Memory B cell (primary cell): Measurements from ENCODE around the gene PIM2.

Experiments used
- ATAC-seq: fragments of 150-1000 bp; cut with Tn5 transposase; 2 replicates; pipeline ENCODE4 v1.10.0; 2021; ENCODE audit warnings: low read depth, mild to moderate bottlenecking, moderate library complexity
- DNase-seq, 2 donors: peaks; one replicate each; pipeline ENCODE4 v3.0.0; 2022; ENCODE audit warnings: low spot score in 2 of 2
- H3K27ac Mint-ChIP-seq: one replicate; pipeline ENCODE4 v1.8.0; 2022; ENCODE audit warnings: mild to moderate bottlenecking, moderate library complexity, mixed read lengths
- H3K27me3 Mint-ChIP-seq: one replicate; pipeline ENCODE4 v1.8.0; 2022; ENCODE audit warnings: mixed read lengths
- H3K36me3 Mint-ChIP-seq: one replicate; pipeline ENCODE4 v1.8.0; 2022; ENCODE audit warnings: mild to moderate bottlenecking, mixed read lengths
- H3K4me1 Mint-ChIP-seq: one replicate; pipeline ENCODE4 v1.8.0; 2022; ENCODE audit warnings: mixed read lengths
- H3K4me3 Mint-ChIP-seq: one replicate; pipeline ENCODE4 v1.8.0; 2022; ENCODE audit warnings: mild to moderate bottlenecking, moderate library complexity, mixed read lengths
- H3K9me3 Mint-ChIP-seq: one replicate; pipeline ENCODE4 v1.8.0; 2022; ENCODE audit warnings: mixed read lengths

The PIM2 gene

DNA sequence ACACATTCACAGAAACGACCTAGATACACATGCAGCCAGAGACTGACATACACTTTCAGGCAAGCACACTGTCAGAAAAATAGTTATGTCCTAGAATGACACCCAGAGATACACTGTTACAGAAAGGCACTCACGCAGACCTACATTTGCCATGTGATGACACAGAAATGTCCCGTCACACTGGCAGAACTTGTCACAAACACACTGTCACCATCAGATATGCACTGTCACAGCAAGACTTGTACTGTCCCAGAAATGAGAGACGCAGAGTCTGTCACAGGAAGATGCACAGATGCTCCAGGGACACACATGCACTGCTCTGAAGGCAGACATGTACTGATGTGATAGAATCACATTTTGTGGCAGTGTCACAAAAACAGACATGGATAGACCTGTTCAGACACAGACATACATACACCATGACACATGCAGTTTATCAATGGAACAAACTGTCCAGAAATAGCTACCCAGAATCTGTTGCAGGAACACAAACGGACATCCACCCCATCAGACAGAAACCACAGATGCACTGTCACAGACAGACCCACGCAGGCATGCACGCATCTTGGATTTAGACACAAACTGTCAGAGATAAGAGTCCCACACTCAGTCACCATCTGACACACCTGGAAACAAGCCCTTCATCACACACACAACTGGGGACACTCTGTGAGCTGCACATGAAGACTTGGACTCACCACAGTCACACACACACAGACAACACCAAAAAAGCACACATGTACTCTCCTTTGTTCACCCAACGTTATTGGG, 1.3 kb upstream of the PIM2 start:
- peak overlapping the region; percentile 87 for H3K4me3 Mint-ChIP-seq
- H3K27ac Mint-ChIP-seq: peak overlapping the region; percentile 95
- peaks cover 23% of the 10 kb centered on the region for H3K36me3 Mint-ChIP-seq
- no peaks in the 10 kb centered on the region for H3K27me3 Mint-ChIP-seq
- ATAC-seq (no peak), DNase-seq (no peak)
- no peaks in the 10 kb centered on the region for H3K9me3 Mint-ChIP-seq
- peaks cover 24% of the 10 kb centered on the region for H3K4me1 Mint-ChIP-seq

DNA sequence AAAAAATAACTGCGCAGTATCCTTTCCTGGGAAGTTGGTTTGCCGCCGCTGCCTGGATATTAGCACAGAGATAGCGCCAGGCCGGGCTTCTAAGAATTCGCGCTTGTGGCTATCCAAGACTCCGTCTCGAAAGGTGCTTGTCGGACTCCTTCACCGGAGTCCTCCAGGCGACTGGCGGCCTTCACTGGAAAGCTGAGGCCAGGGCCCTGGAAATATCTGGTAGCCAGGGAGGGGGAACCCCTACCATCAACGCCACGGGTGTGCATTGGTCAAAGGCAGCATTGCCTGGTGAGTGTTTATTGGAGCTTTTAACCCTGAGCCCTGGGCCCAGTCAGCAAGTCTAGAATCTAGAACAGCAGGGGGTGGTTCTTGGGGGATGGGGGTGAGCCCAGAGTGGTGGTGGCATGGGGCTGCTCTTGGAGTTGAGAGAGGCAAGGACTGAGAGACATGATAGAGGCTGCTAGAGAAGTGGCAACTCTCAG, 577 bp upstream of the PIM2 start:
- Mint-ChIP-seq H3K9me3 (no peaks in the 10 kb centered on the region), H3K27ac (peak overlapping the region; percentile 95), H3K36me3 (peaks cover 22% of the 10 kb centered on the region), H3K4me3 (peak overlapping the region; percentile 87), H3K4me1 (peaks cover 22% of the 10 kb centered on the region), H3K27me3 (no peaks in the 10 kb centered on the region)
- DNase-seq (no peak), ATAC-seq (peak; percentile 30)

DNA sequence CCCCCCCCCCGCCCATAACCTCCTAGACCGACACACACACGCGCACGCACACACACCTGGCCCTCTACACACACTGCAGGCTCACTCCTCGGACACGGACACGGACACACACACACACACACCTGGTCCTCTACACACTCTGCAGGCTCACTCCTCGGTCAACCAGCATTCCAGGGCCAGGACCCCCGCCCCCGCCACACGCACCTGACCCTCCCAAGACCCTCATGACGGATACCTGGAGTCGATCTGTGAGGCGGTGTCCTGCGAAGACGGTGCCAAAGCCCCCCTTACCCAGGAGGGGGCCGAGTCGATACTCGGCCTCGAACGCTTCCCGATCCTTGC, 552 bp downstream of the PIM2 start:
- peaks cover 21% of the 10 kb centered on the region for H3K4me1 Mint-ChIP-seq
- no peak for ATAC-seq
- H3K27ac Mint-ChIP-seq: peak overlapping the region; percentile 95
- no peaks in the 10 kb centered on the region for H3K27me3 Mint-ChIP-seq
- H3K4me3 Mint-ChIP-seq: peak overlapping the region; percentile 87
- no peaks in the 10 kb centered on the region for H3K9me3 Mint-ChIP-seq
- H3K36me3 Mint-ChIP-seq: peaks cover 22% of the 10 kb centered on the region
- no peak for DNase-seq

DNA sequence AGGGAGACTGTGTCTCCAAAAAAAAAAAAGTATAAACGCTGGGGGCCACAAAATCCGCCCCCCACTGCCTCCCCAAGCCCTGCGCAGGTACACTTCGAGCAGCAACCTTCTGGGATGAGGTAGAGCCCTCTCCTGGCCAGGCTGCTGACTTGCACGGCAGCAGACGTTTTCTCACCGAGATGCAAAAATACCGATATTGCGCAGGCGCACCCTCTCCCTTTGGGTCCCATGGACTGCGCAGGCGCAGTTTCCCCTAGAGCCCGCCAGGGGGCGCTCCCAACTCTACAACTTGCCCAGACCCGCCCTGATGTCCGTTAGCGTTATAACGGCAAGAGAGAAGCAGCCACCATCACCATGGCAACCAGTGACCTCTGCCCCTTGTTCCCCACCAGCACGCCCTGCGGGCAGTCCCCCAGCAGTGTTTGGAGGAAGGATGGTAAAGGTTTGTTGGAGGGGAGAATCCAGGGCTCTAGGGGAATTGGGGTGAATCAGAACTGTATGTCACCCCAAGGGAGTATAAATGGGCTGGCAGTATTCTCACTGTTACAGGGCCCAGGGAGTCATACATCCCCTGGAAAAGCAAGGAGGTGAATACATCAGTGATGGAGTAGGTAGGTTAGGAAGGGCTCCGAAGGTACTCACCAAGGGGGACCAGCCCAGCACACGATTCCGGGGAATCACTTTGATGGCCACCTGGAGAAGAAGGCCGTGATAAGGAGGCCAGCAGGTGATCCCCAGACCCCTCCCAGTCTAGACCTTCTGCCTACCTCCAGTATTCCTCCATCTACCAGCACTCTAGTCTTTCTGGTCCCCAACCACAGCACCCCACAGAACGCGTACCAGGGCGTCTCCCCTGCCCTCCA, 1.5 kb downstream of the PIM2 start:
- DNase-seq (peak; percentile 84 to 85), ATAC-seq (peak; percentile 50)
- Mint-ChIP-seq H3K27ac (peak overlapping the region; percentile 95), H3K36me3 (peaks cover 21% of the 10 kb centered on the region), H3K27me3 (no peaks in the 10 kb centered on the region), H3K4me3 (peak overlapping the region; percentile 87), H3K9me3 (no peaks in the 10 kb centered on the region), H3K4me1 (peaks cover 23% of the 10 kb centered on the region)

DNA sequence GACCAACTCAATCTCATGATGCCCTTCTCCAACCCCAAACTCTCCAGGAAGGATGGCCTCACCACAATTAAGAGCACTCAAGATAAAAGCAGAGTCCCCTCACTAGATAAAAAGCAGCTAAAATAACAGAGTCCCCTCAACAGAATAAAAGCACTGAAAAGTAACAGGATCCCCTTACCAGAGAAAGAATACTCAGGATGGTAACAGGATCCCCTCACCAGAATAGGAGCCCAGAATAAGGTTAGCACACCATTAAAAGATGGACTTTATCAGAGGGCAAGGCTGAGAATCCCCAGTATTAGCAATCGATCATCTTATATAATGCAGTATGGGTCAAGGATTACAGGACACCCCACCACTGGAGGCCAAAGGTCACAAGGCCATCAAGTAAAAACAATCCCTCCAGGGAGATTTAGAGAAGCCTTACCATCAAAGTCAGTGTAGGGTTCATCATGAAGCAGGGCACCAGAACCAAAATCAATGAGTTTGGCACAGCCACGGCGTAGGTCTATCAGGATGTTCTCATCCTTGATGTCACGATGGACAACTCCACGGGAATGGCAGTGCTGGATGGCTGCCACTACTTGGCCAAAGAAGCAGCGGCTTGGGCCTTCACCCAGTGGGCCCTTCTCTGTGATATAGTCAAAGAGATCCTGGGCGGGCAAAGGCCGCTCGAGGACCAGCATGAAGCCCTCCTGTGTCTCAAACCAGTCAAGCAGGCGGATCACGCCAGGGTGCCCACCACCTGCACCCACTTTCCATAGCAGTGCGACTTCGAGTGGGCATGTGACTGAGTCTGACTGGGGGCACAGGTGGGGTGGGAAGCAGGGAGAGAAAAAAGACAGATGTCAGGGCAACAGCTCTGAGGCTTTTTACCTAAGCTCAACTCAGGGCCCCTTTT, 4.0 kb downstream of the PIM2 start:
- Mint-ChIP-seq H3K27me3 (no peaks in the 10 kb centered on the region), H3K4me1 (peaks cover 31% of the 10 kb centered on the region), H3K27ac (peak overlapping the region; percentile 99), H3K4me3 (peak overlapping the region; percentile 87), H3K9me3 (no peaks in the 10 kb centered on the region), H3K36me3 (peaks cover 21% of the 10 kb centered on the region)
- no peak for ATAC-seq
- DNase-seq: no peak

DNA sequence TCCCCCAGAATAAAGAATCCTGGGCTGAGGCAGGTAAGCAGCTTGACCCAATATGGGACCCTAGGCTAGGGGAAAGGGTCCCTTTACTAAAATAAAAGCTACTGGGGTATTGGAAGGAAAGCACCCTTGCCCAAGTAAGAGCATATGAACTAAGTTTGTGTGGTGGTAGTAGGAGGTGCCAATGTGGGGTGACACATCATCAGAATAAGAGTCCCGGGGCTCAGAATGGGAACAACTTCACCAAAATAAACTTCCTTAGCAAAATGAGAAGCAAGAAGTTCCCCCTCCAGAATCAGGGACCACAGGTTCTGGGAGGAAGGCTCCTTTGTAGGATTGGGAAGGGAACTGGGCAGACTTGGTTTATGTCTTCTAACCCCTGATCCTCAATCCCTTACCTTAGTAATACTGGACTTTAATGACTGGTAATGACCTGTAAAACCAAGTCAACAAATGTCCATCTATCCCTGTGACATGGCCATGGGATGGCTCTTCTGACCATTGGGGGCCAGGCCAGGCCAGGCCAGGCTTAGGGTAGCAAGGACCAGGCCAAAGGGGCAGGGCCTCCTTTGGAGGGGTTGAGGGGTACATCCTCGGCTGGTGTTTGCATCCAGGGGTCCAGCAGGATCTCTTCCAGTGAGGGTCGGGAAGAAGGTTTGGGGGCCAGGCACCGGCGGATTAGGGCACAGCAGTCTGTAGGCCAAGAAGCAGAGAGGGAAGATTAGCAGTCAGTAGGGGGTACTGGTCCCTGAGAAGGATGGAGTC, 5.0 kb downstream of the PIM2 start:
- H3K4me1 Mint-ChIP-seq: peaks cover 28% of the 10 kb centered on the region
- H3K4me3 Mint-ChIP-seq: peak overlapping the region; percentile 87
- peaks cover 21% of the 10 kb centered on the region for H3K36me3 Mint-ChIP-seq
- no peaks in the 10 kb centered on the region for H3K27me3 Mint-ChIP-seq
- H3K9me3 Mint-ChIP-seq: no peaks in the 10 kb centered on the region
- ATAC-seq (no peak), DNase-seq (no peak)
- peak overlapping the region; percentile 99 for H3K27ac Mint-ChIP-seq

DNA sequence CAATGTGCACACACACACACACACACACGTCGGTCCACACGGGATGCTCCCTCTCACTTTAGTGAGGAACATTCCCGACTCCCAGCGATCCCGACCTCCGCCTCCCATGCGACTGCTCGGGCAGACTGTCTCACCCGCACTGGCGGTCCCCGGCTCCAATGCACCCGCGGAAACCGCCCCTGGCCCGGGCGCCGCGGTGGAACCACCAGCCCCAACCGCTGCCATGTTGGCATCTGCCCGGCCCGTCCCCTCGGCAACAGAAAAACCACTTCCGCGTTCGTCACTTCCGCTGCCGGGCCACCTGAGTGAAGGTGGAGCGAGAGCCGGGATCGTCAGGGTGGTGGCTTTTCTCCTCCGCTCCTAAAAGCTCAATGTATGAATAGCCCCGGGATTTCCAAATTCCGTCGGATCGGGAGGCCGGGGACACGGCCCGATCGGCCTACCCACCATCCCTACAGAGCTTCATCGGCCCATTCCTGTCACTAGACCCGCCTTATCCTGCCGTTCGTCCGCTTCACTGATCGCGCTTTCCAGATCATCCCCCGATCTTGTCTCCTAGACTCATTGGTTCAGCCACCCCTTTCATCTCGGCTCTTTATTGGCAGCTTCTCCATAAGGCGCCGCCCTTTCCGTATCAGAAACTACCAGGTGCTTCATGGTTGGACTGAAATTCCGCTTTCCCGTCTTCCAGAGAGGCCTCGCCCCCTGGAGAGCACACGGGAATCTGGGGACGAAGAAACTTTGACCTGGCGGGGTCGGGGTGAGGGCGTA, 7.2 kb downstream of the PIM2 start, which contains the start of gene SLC35A2:
TSS of gene SLC35A2 (minus strand) at position 235 of the 771 bp plus-strand sequence. CDS start at position 225, 10 bp downstream.
- Mint-ChIP-seq H3K9me3 (no peaks in the 10 kb centered on the region), H3K36me3 (peaks cover 7% of the 10 kb centered on the region), H3K27me3 (no peaks in the 10 kb centered on the region), H3K4me1 (peaks cover 25% of the 10 kb centered on the region), H3K27ac (peak within 1 kb of the TSS; percentile 99), H3K4me3 (peak within 1 kb of the TSS; percentile 94)
- ATAC-seq (peak; percentile 71), DNase-seq (peak; percentile 83)

DNA sequence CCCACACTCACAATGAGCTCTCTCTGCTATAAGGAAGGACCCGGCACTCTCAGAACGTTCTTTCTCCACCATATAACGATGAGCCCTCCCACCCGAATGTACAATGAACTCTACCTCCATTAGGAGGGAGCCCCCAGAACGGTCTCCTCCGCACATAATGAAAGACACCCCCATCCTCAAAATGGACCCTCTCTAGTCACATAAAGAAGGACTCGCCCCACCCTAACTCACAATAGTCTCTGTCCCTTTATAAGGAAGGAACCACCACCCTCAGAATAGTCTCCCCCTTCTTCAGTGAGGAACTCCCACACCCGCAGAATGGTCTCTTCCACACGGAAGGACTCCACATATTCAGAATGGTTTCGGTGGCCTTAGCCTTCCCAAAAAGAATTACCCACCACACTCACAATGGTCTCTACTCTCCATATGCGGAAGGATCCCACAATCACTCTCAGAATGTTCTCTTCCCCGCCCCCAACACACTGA, 7.9 kb downstream of the PIM2 start:
- Mint-ChIP-seq H3K36me3 (peaks cover 7% of the 10 kb centered on the region), H3K27me3 (no peaks in the 10 kb centered on the region)
- peak; percentile 14 for ATAC-seq

DNA sequence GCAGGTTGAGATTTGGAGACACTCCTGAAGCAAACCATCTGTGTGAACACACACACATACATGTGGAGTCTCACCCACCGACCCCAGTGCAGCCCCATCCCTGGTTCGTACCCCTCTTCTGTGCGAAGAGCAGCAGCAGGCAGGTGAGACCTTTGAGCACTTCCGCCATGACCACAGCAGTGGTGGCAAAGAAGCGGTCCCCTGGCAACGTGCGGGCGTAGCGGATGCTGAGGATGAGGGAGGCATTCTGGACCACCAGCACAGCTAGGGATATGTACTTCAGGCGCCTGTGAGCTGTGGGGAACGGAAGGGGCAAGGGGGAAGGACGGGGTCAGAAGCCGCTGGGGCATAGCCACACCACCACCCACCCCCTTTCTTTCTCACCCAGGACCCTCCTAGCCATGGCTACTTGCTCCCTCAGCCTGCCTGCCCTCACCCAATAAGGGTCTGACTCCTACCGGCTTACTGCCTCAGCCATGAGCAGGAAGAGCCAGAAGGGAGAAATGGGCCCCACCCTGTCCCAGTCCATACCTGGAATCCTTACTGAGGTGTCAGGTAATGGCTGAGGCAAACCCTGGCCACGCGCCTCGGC, 9.0 kb downstream of the PIM2 start:
- H3K27ac Mint-ChIP-seq: peak overlapping the region; percentile 99
- ATAC-seq (no peak), DNase-seq (no peak)
- no peaks in the 10 kb centered on the region for H3K27me3 Mint-ChIP-seq
- H3K36me3 Mint-ChIP-seq: peaks cover 7% of the 10 kb centered on the region
- no peaks in the 10 kb centered on the region for H3K9me3 Mint-ChIP-seq
- no peak overlapping the region for H3K4me3 Mint-ChIP-seq
- H3K4me1 Mint-ChIP-seq: peaks cover 23% of the 10 kb centered on the region

More for the DNA sequence above, 7.9 kb downstream of the PIM2 start:
- DNase-seq: no peak
- Mint-ChIP-seq H3K27ac (peak overlapping the region; percentile 99), H3K9me3 (no peaks in the 10 kb centered on the region), H3K4me3 (peak overlapping the region; percentile 94), H3K4me1 (peaks cover 25% of the 10 kb centered on the region)

DNA sequence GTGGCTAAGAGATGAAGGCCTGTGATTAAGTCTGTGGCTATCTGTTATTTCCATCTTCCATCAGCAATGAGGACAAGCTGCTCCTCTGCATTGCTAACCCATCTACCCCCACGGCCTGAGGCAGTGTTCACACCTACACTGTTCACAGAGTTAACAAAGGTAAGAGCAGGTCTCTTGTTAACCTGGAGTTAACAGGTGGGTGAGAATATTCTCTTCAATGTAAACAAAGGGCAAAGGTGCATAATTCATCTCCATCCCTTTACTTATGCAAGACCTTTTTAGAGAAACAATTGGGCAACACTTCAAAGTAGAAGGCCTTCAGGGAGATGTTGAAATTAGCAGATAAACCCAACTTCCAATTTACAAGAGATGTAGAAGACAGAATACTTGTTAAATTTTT, 10.2 kb downstream of the PIM2 start:
- Mint-ChIP-seq H3K9me3 (no peaks in the 10 kb centered on the region), H3K27ac (peak overlapping the region; percentile 73), H3K4me3 (no peak overlapping the region), H3K27me3 (no peaks in the 10 kb centered on the region), H3K36me3 (peaks cover 2% of the 10 kb centered on the region), H3K4me1 (peaks cover 20% of the 10 kb centered on the region)
- DNase-seq: no peak
- no peak for ATAC-seq

DNA sequence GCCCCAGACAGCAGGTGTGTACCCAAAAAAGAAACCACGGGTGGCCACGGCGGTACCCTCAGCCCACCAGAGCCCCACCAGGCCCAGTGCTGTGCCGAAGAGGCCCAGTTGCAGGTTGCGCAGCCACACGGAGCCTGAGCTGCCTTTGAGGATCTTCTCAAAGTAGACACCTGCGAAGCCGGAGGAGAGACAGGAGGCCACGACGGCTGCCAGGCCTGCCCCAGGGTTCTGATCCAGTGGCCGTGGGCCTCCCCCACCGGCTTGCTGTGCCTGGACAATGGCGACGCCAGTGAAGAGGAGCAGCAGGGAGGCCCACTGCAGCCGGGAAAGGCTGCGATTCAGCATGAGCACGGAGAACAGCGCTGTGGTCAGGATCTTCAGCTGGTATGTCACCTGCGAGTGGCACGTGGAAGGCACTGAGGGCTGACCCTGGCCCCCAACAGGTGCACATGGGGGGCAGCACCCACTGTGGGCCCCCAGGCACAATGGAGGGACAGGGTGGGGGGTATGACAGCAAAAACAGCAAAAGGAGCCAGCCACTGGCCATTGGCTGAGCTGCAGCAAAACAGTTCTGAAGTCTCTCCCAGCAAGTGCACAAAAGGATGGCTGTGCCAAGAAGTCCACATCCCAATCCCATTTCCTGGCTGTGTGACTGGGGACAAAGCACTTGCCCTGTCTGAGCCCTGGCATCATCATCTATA, 13.6 kb downstream of the PIM2 start:
- no peak for ATAC-seq
- no peaks in the 10 kb centered on the region for H3K9me3 Mint-ChIP-seq
- peaks cover 2% of the 10 kb centered on the region for H3K4me1 Mint-ChIP-seq
- peaks cover 5% of the 10 kb centered on the region for H3K36me3 Mint-ChIP-seq
- H3K27me3 Mint-ChIP-seq: no peaks in the 10 kb centered on the region
- no peak overlapping the region for H3K4me3 Mint-ChIP-seq
- H3K27ac Mint-ChIP-seq: no peak overlapping the region
- DNase-seq: no peak

DNA sequence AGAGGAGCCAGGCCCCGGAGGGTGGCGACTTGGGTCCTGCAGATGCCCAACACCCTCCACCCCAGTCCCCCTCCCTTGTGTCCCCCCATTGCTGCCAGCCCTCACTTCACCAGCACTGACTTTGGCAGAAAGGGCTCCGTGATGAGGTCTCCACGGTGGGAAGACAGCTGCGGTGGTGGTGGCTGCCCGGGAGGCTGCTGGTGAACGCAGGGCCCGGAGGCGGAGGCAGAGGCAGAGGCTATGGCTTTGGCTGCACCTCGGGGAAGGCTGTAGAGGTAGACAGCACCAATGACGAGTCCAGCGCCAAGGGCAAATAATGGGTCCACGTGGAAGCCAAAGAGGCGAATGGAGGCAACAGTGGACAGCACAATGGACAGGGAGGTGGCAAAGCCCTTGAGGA, 14.2 kb downstream of the PIM2 start:
- Mint-ChIP-seq H3K4me3 (no peak overlapping the region), H3K27me3 (no peaks in the 10 kb centered on the region), H3K36me3 (peaks cover 5% of the 10 kb centered on the region), H3K4me1 (peaks cover 2% of the 10 kb centered on the region), H3K27ac (no peak overlapping the region), H3K9me3 (no peaks in the 10 kb centered on the region)
- ATAC-seq (no peak), DNase-seq (no peak)
